ENCODE data around the gene TLR9. TPM values are rescaled to one million over a fixed set of nuclear protein-coding genes. Genes with fewer than 3 reads are reported as not detected.

The TLR9 gene
- total RNA-seq, 5 donors from 2014 or later (not counting 1 experiment from before 2014, with no cell fraction given) = 0.54 to 2.9 (median 2.1) TPM; not detected in 1

GRCh38 chr3:52237006-52237656, 11.7 kb upstream of the TLR9 start:
- no peak for ATAC-seq (replicated peaks in 1 of 4)
- peaks cover 11% of the 10 kb centered on the region for H3K36me3 Mint-ChIP-seq
- peaks cover 80 to 88% (median 85%) of the 10 kb centered on the region in 3 donors for H3K4me1 Mint-ChIP-seq
- 94% methylated on average over 3 of the region's 6 CpGs for whole genome bisulfite sequencing (ENCODE audit: insufficient coverage)
- ChIA-PET POLR2A (interaction anchor here in 1 of 2 donors (0.6 kb wide), 1 partner anchor 17 kb away, joined by 5 read pairs; no protein-coding TSS in a partner anchor), CTCF (interaction anchor here (0.6 to 1.5 kb wide), 2 partner anchors 16 to 98 kb away, joined by 3 to 8 read pairs; no protein-coding TSS in a partner anchor)
- no peaks in the 10 kb centered on the region for H3K27me3 ChIP-seq (replicated peaks in 1 of 2; ENCODE audit: control insufficient read depth in 2 of 2, extremely low read depth in 1 of 2, insufficient read depth in 2 of 2, low read length in 1 of 2)
- peak overlapping the region; percentile 20 for H3K27ac ChIP-seq (ENCODE audit: low read length)
- H3K4me1 ChIP-seq (ENCODE audit: control insufficient read depth in 1 of 2, extremely low read depth in 1 of 2, insufficient read depth in 2 of 2, low read length in 2 of 2) = peaks cover 52 to 87% of the 10 kb centered on the region in 2 experiments
- peak overlapping the region; percentile 66 to 86 for H3K27ac Mint-ChIP-seq
- peaks cover 3 to 42% of the 10 kb centered on the region in 2 donors for H3K36me3 ChIP-seq (ENCODE audit: control insufficient read depth in 2 of 2, extremely low read depth in 1 of 2, insufficient read depth in 1 of 2, low read length in 1 of 2)
- no peak for DNase-seq
- no peaks in the 10 kb centered on the region for H3K9me3 ChIP-seq
- no peaks in the 10 kb centered on the region for H3K9me3 Mint-ChIP-seq
- H3K4me3 Mint-ChIP-seq = peak overlapping the region; percentile 72 to 97 (median 91)
- H3K4me3 ChIP-seq (ENCODE audit: control insufficient read depth in 1 of 2, extremely low read depth in 1 of 2, low read length in 1 of 2) = peak overlapping the region; percentile 1 to 29
- H3K27me3 Mint-ChIP-seq = no peaks in the 10 kb centered on the region

GRCh38 chr3:52236424-52236886, 11.0 kb upstream of the TLR9 start:
- Mint-ChIP-seq H3K4me1 (peaks cover 80 to 87% (median 83%) of the 10 kb centered on the region in 3 donors), H3K4me3 (peak overlapping the region in 2 of 3 donors; percentile 31 to 97), H3K27ac (peak overlapping the region; percentile 44 to 86), H3K9me3 (no peaks in the 10 kb centered on the region), H3K36me3 (peaks cover 15% of the 10 kb centered on the region), H3K27me3 (no peaks in the 10 kb centered on the region)
- DNase-seq (no peak), ATAC-seq (replicated peaks in 1 of 4) (no peak)
- WGBS (ENCODE audit: insufficient coverage) = 96% methylated on average over 5 of the region's 5 CpGs
- H3K4me3 ChIP-seq (ENCODE audit: control insufficient read depth in 1 of 2, extremely low read depth in 1 of 2, low read length in 1 of 2) = no peak overlapping the region
- no peak overlapping the region for H3K27ac ChIP-seq (ENCODE audit: low read length)
- peaks cover 48 to 90% of the 10 kb centered on the region in 2 experiments for H3K4me1 ChIP-seq (ENCODE audit: control insufficient read depth in 1 of 2, extremely low read depth in 1 of 2, insufficient read depth in 2 of 2, low read length in 2 of 2)
- no peaks in the 10 kb centered on the region for H3K27me3 ChIP-seq (replicated peaks in 1 of 2; ENCODE audit: control insufficient read depth in 2 of 2, extremely low read depth in 1 of 2, insufficient read depth in 2 of 2, low read length in 1 of 2)
- H3K9me3 ChIP-seq = no peaks in the 10 kb centered on the region
- POLR2A ChIA-PET = no interaction called here
- H3K36me3 ChIP-seq (ENCODE audit: control insufficient read depth in 2 of 2, extremely low read depth in 1 of 2, insufficient read depth in 1 of 2, low read length in 1 of 2) = peaks cover 4 to 49% of the 10 kb centered on the region in 2 donors
- CTCF ChIA-PET = interaction anchor here (0.6 to 3.0 kb wide), 2 partner anchors 101 to 103 kb away, joined by 3 to 10 read pairs; no protein-coding TSS in a partner anchor

GRCh38 chr3:52234516-52235447, 9.3 kb upstream of the TLR9 start:
- H3K4me1 Mint-ChIP-seq = peaks cover 66 to 80% (median 74%) of the 10 kb centered on the region in 3 donors
- Histone ChIP-seq H3K9me3 (no peaks in the 10 kb centered on the region), H3K27me3 (replicated peaks in 1 of 2; ENCODE audit: control insufficient read depth in 2 of 2, extremely low read depth in 1 of 2, insufficient read depth in 2 of 2, low read length in 1 of 2) (no peaks in the 10 kb centered on the region), H3K4me1 (ENCODE audit: control insufficient read depth in 1 of 2, extremely low read depth in 1 of 2, insufficient read depth in 2 of 2, low read length in 2 of 2) (peaks cover 33 to 82% of the 10 kb centered on the region in 2 experiments), H3K4me3 (ENCODE audit: control insufficient read depth in 1 of 2, extremely low read depth in 1 of 2, low read length in 1 of 2) (no peak overlapping the region), H3K36me3 (ENCODE audit: control insufficient read depth in 2 of 2, extremely low read depth in 1 of 2, insufficient read depth in 1 of 2, low read length in 1 of 2) (peaks cover 8 to 65% of the 10 kb centered on the region in 2 donors), H3K27ac (ENCODE audit: low read length) (no peak overlapping the region)
- ChIA-PET POLR2A (interaction anchor here in 1 of 2 donors (0.5 kb wide), 1 partner anchor 18 kb away, joined by 3 read pairs; no protein-coding TSS in a partner anchor), CTCF (interaction anchor here (0.6 to 3.0 kb wide), 4 partner anchors 14 to 104 kb away, joined by 3 to 10 read pairs (median 5); no protein-coding TSS in a partner anchor)
- H3K36me3 Mint-ChIP-seq = peaks cover 26% of the 10 kb centered on the region
- H3K27me3 Mint-ChIP-seq = no peaks in the 10 kb centered on the region
- peak overlapping the region in 1 of 3 donors; percentile 55 for H3K4me3 Mint-ChIP-seq
- no peaks in the 10 kb centered on the region for H3K9me3 Mint-ChIP-seq
- DNase-seq = no peak
- 95% methylated on average over 15 of the region's 15 CpGs for WGBS (ENCODE audit: insufficient coverage)
- no peak for ATAC-seq (replicated peaks in 1 of 4)
- H3K27ac Mint-ChIP-seq = peak overlapping the region; percentile 44 to 57

- ATAC-seq (replicated peaks in 1 of 4) (no peak), DNase-seq (no peak)
- Mint-ChIP-seq H3K9me3 (no peaks in the 10 kb centered on the region), H3K27ac (peak overlapping the region in 1 of 2 donors; percentile 44), H3K4me1 (peaks cover 59 to 74% (median 71%) of the 10 kb centered on the region in 3 donors), H3K27me3 (no peaks in the 10 kb centered on the region), H3K4me3 (peak overlapping the region in 1 of 3 donors; percentile 55), H3K36me3 (peaks cover 26% of the 10 kb centered on the region)
- H3K27me3 ChIP-seq (replicated peaks in 1 of 2; ENCODE audit: control insufficient read depth in 2 of 2, extremely low read depth in 1 of 2, insufficient read depth in 2 of 2, low read length in 1 of 2) = no peaks in the 10 kb centered on the region
- WGBS (ENCODE audit: insufficient coverage) = 100% methylated on average over 2 of the region's 3 CpGs
- ChIA-PET CTCF (interaction anchor here (0.6 to 3.0 kb wide), 3 partner anchors 13 to 105 kb away, joined by 3 to 10 read pairs (median 6); no protein-coding TSS in a partner anchor), POLR2A (no interaction called here)
- H3K4me1 ChIP-seq (ENCODE audit: control insufficient read depth in 1 of 2, extremely low read depth in 1 of 2, insufficient read depth in 2 of 2, low read length in 2 of 2) = peaks cover 31 to 78% of the 10 kb centered on the region in 2 experiments
- no peak overlapping the region for H3K27ac ChIP-seq (ENCODE audit: low read length)
- H3K4me3 ChIP-seq (ENCODE audit: control insufficient read depth in 1 of 2, extremely low read depth in 1 of 2, low read length in 1 of 2) = no peak overlapping the region
- peaks cover 14 to 74% of the 10 kb centered on the region in 2 donors for H3K36me3 ChIP-seq (ENCODE audit: control insufficient read depth in 2 of 2, extremely low read depth in 1 of 2, insufficient read depth in 1 of 2, low read length in 1 of 2)
- H3K9me3 ChIP-seq = no peaks in the 10 kb centered on the region
Measured at GRCh38 chr3:52233968-52234367, 8.5 kb upstream of the TLR9 start.

GRCh38 chr3:52233108-52233591, 7.7 kb upstream of the TLR9 start:
- H3K9me3 ChIP-seq = no peaks in the 10 kb centered on the region
- no peaks in the 10 kb centered on the region for H3K27me3 ChIP-seq (replicated peaks in 1 of 2; ENCODE audit: control insufficient read depth in 2 of 2, extremely low read depth in 1 of 2, insufficient read depth in 2 of 2, low read length in 1 of 2)
- ChIA-PET POLR2A (interaction anchor here in 1 of 2 donors (1.1 kb wide), 1 partner anchor 106 kb away, joined by 3 read pairs; no protein-coding TSS in a partner anchor), CTCF (interaction anchor here in 1 of 2 donors (3.4 kb wide), 1 partner anchor 105 kb away, joined by 36 read pairs; no protein-coding TSS in a partner anchor)
- H3K4me3 ChIP-seq (ENCODE audit: control insufficient read depth in 1 of 2, extremely low read depth in 1 of 2, low read length in 1 of 2) = no peak overlapping the region
- Mint-ChIP-seq H3K4me1 (peaks cover 55 to 69% (median 67%) of the 10 kb centered on the region in 3 donors), H3K9me3 (no peaks in the 10 kb centered on the region), H3K27ac (peak overlapping the region in 1 of 2 donors; percentile 48), H3K4me3 (peak overlapping the region in 1 of 3 donors; percentile 55), H3K27me3 (no peaks in the 10 kb centered on the region), H3K36me3 (peaks cover 26% of the 10 kb centered on the region)
- H3K36me3 ChIP-seq (ENCODE audit: control insufficient read depth in 2 of 2, extremely low read depth in 1 of 2, insufficient read depth in 1 of 2, low read length in 1 of 2) = peaks cover 14 to 82% of the 10 kb centered on the region in 2 donors
- WGBS (ENCODE audit: insufficient coverage) = 96% methylated on average over 5 of the region's 5 CpGs
- H3K27ac ChIP-seq (ENCODE audit: low read length) = peak overlapping the region; percentile 34
- DNase-seq (no peak), ATAC-seq (replicated peaks in 1 of 4) (no peak)
- H3K4me1 ChIP-seq (ENCODE audit: control insufficient read depth in 1 of 2, extremely low read depth in 1 of 2, insufficient read depth in 2 of 2, low read length in 2 of 2) = peaks cover 26 to 74% of the 10 kb centered on the region in 2 experiments
